Measurements from ENCODE around the gene LRRC31. TPM values are rescaled to one million over a fixed set of nuclear protein-coding genes. Genes with fewer than 3 reads are reported as not detected.

The LRRC31 gene
- total and polyA plus RNA-seq, 2 of the 13 experiments (the other 11 are each of a cell fraction or from before 2014, with no cell fraction given), result not detected

DNA sequence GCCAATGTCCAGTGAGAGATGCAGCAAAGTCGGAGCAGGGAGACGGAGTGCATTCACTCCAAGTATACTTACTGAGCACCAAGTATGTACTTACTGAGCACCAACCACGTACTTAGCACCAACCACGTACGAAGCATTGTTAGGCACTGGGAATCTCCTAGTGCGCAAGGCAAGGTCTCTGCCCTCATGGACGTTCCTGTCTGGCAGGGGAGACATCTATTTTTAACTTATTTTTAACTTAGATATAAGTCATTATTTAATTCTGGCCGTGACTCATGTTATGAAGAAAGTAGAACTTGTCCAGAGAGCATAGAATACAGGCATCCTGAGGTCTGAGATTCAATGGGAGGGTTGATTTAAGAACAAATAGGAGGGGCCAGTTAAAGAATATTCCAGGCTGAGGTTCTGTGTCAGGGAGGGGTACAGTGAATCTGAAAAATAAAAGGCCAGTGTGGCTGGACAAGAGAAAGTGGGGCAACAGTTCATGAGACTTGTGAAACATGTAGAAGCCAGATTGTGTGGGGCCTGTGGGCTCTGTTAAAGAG is 9.3 kb upstream of the LRRC31 start (continued):
- TF ChIP-seq, protein P1, sequence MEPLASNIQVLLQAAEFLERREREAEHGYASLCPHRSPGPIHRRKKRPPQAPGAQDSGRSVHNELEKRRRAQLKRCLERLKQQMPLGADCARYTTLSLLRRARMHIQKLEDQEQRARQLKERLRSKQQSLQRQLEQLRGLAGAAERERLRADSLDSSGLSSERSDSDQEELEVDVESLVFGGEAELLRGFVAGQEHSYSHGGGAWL (CRISPR knock-in tag; IDR thresholded peaks at IDR 0.05), result no peak
- TF ChIP-seq SP1 (IDR thresholded peaks at IDR 0.05) (no peak), SP1 (CRISPR knock-in tag; IDR thresholded peaks at IDR 0.05) (no peak), ZNF512 (CRISPR knock-in tag; IDR thresholded peaks at IDR 0.05) (no peak), HOXA9 (CRISPR knock-in tag; IDR thresholded peaks at IDR 0.05; ENCODE audit: borderline replicate concordance) (no peak), ARID2 (CRISPR knock-in tag; IDR thresholded peaks at IDR 0.05; ENCODE audit: borderline replicate concordance) (no peak), TBX3 (IDR thresholded peaks at IDR 0.05; ENCODE audit: borderline replicate concordance) (no peak), ZBTB4 (CRISPR knock-in tag; IDR thresholded peaks at IDR 0.05; ENCODE audit: borderline replicate concordance) (no peak), ZNF142 (CRISPR knock-in tag; IDR thresholded peaks at IDR 0.05) (no peak)
